PC-3 (cell line): ENCODE results near the gene FKBP10. TPM values are rescaled to one million over a fixed set of nuclear protein-coding genes. Genes with fewer than 3 reads are reported as not detected.

Source experiments
- ATAC-seq: fragments of 200-7000 bp; cut with Tn5 transposase; 2 replicates; pipeline ENCODE4 v1.9.1; 2020; ENCODE audit warnings: mild to moderate bottlenecking, moderate library complexity
- BruUV-seq: library from RNA; stranded (reverse); fragments of 400-500 nt; replicated peaks from 2 replicates; lab custom pipeline; 2021; lab: Mats Ljungman, UMichigan
- CTCF ChIA-PET: fragments of 300-600 bp; sonication (Branson Sonifier 250); formaldehyde crosslinking; loops from one replicate; lab custom pipeline; 2022; ENCODE audit warnings: antibody characterized with exemption; lab: Charles Lee
- POLR2A ChIA-PET: fragments of 300-600 bp; sonication (Branson Sonifier 250); formaldehyde crosslinking; loops from one replicate; lab custom pipeline; 2022; ENCODE audit warnings: antibody characterized with exemption; ENCODE audit not compliant: unreplicated experiment; lab: Charles Lee
- DNase-seq: peaks from one replicate; pipeline ENCODE4 v3.0.0-alpha.2; 2015
- H2AFZ ChIP-seq: fragments of 300-600 bp; sonication (generic); 2 replicates; pipeline ENCODE4 v1.6.0; 2016; ENCODE audit warnings: antibody characterized with exemption, low read length
- H3F3A ChIP-seq: fragments of 300-600 bp; sonication (generic); one replicate; pipeline ENCODE4 v1.6.0; 2017; ENCODE audit warnings: antibody characterized with exemption, low read length, control low read depth, mild to moderate bottlenecking; ENCODE audit not compliant: unreplicated experiment
- H3K27ac ChIP-seq: fragments of 300-600 bp; sonication (generic); 2 replicates; pipeline ENCODE4 v1.5.1; 2016; ENCODE audit warnings: mild to moderate bottlenecking, low read length
- H3K27me3 ChIP-seq: fragments of 300-600 bp; sonication (generic); 2 replicates; pipeline ENCODE4 v1.6.1; 2016; ENCODE audit warnings: low read length, mixed read lengths
- H3K36me3 ChIP-seq: fragments of 300-600 bp; sonication (generic); 2 replicates; pipeline ENCODE4 v1.6.1; 2016; ENCODE audit warnings: low read depth, mixed run types, low read length, mixed read lengths
- H3K4me1 ChIP-seq: fragments of 300-600 bp; sonication (generic); 2 replicates; pipeline ENCODE4 v1.5.1; 2016; ENCODE audit warnings: low read length; ENCODE audit not compliant: insufficient read depth
- H3K4me2 ChIP-seq: fragments of 300-600 bp; sonication (generic); 2 replicates; pipeline ENCODE4 v1.6.0; 2016; ENCODE audit warnings: low read length
- H3K4me3 ChIP-seq: fragments of 300-600 bp; sonication (generic); 2 replicates; pipeline ENCODE4 v1.5.1; 2016; ENCODE audit warnings: mild to moderate bottlenecking, low read length, mixed read lengths
- H3K79me2 ChIP-seq: fragments of 300-600 bp; sonication (generic); 2 replicates; pipeline ENCODE4 v1.6.1; 2017; ENCODE audit warnings: low read length, mixed read lengths
- H3K9ac ChIP-seq: fragments of 300-600 bp; sonication (generic); 2 replicates; pipeline ENCODE4 v1.6.0; 2016; ENCODE audit warnings: mild to moderate bottlenecking, low read length
- H3K9me2 ChIP-seq: fragments of 300-600 bp; sonication (generic); replicated peaks from 2 replicates; pipeline ENCODE4 v1.6.1; 2016; ENCODE audit warnings: mixed run types, low read length, mixed read lengths
- H3K9me3 ChIP-seq: fragments of 300-600 bp; sonication (generic); 2 replicates; pipeline ENCODE4 v1.6.1; 2016; ENCODE audit warnings: low read length, mixed read lengths
- H4K20me1 ChIP-seq: fragments of 300-600 bp; sonication (generic); 2 replicates; pipeline ENCODE4 v1.6.1; 2016; ENCODE audit warnings: low read length, mixed read lengths
- EZH2 ChIP-seq: fragments of 300-600 bp; sonication (generic); IDR thresholded peaks from one replicate; pipeline ENCODE4 v1.6.1; 2017; ENCODE audit warnings: antibody characterized with exemption, mild to moderate bottlenecking, low read length; ENCODE audit not compliant: unreplicated experiment
- EZH2phosphoT487 ChIP-seq: fragments of 300-600 bp; sonication (generic); IDR thresholded peaks from 2 replicates; pipeline ENCODE4 v1.6.1; 2018; ENCODE audit warnings: mild to moderate bottlenecking, antibody characterized with exemption, low read length, borderline replicate concordance
- intact Hi-C: fragments of 100-400 bp; cut with micrococcal nuclease; formaldehyde crosslinking; loops from 2 replicates; pipeline ENCODE4 v1.9.0; 2023
- total RNA-seq: library from RNA; depleted of rRNA; stranded (reverse); fragments of >200 nt; gene quantifications from 2 replicates; pipeline ENCODE4 v1.2.3, GENCODE V29; 2014
- TF ChIP-seq, protein P1 (sequence below): fragments of 300-600 bp; sonication (generic); conservative IDR thresholded peaks from 2 replicates; pipeline ENCODE4 v1.5.1; 2017; ENCODE audit warnings: antibody characterized with exemption, low read depth, mild to moderate bottlenecking, low read length

Gene FKBP10
- total RNA-seq, 1 experiment from 2014 or later: 63.4 TPM

GRCh38 chr17:41786227-41787020 is 26.4 kb upstream of the FKBP10 start, which contains the start of gene JUP:
TSS of gene JUP (minus strand) at chr17:41786711. CDS start at chr17:41771854, 14,857 bp downstream.
- intact Hi-C loops: loop anchor here (1.0 kb wide), 1 partner anchor 14 kb away; no protein-coding TSS in a partner anchor
- Histone ChIP-seq H2AFZ (no peak within 1 kb of the TSS), H3K4me1 (peaks cover 22% of the 10 kb centered on the region)

GRCh38 chr17:41787021-41787418 is 25.8 kb upstream of the FKBP10 start:
- POLR2A ChIA-PET: interaction anchor here (0.6 to 2.0 kb wide), 6 partner anchors 9 to 99 kb away, joined by 3 to 26 read pairs (median 6); no protein-coding TSS in a partner anchor
- CTCF ChIA-PET: interaction anchor here (0.7 to 1.8 kb wide), 5 partner anchors 9 to 1834 kb away, joined by 3 to 15 read pairs (median 6); no protein-coding TSS in a partner anchor
- Histone ChIP-seq H3K4me3 (0 out of 2 replicates have a peak overlapping the region, but pooled peaks have one; percentile 18), H3K9ac (0 out of 2 replicates have a peak overlapping the region, but pooled peaks have one; percentile 32), H3K4me1 (peaks cover 23% of the 10 kb centered on the region), H3K27ac (peak overlapping the region; percentile 67), H2AFZ (no peak overlapping the region), H3K9me3 (no peaks in the 10 kb centered on the region), H3K79me2 (peaks cover 42% of the 10 kb centered on the region), H4K20me1 (peaks cover 32% of the 10 kb centered on the region), H3K36me3 (no peaks in the 10 kb centered on the region), H3K9me2 (no peaks in the 10 kb centered on the region), H3K4me2 (peak overlapping the region; percentile 72), H3K27me3 (no peaks in the 10 kb centered on the region), H3F3A (no peaks in the 10 kb centered on the region)
- TF ChIP-seq, protein P1, sequence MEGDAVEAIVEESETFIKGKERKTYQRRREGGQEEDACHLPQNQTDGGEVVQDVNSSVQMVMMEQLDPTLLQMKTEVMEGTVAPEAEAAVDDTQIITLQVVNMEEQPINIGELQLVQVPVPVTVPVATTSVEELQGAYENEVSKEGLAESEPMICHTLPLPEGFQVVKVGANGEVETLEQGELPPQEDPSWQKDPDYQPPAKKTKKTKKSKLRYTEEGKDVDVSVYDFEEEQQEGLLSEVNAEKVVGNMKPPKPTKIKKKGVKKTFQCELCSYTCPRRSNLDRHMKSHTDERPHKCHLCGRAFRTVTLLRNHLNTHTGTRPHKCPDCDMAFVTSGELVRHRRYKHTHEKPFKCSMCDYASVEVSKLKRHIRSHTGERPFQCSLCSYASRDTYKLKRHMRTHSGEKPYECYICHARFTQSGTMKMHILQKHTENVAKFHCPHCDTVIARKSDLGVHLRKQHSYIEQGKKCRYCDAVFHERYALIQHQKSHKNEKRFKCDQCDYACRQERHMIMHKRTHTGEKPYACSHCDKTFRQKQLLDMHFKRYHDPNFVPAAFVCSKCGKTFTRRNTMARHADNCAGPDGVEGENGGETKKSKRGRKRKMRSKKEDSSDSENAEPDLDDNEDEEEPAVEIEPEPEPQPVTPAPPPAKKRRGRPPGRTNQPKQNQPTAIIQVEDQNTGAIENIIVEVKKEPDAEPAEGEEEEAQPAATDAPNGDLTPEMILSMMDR: no peak
- TF ChIP-seq EZH2phosphoT487 (no peak), EZH2 (no peak)
- no peak for ATAC-seq
- intact Hi-C loops: no loop called here
- no peak for DNase-seq
- no TSS peak for BruUV-seq

More at GRCh38 chr17:41786227-41787020, 26.4 kb upstream of the FKBP10 start, which contains the start of gene JUP:
- DNase-seq (peak; percentile 98), ATAC-seq (peak; percentile 97)
- Histone ChIP-seq H3K4me3 (peak within 1 kb of the TSS; percentile 88), H3K36me3 (no peaks in the 10 kb centered on the region; the same call in 1 of the 2 replicates), H3K9ac (peak within 1 kb of the TSS; percentile 90), H3K9me2 (no peaks in the 10 kb centered on the region), H3K27me3 (no peaks in the 10 kb centered on the region), H3F3A (no peaks in the 10 kb centered on the region), H3K27ac (peak within 1 kb of the TSS; percentile 88), H4K20me1 (peaks cover 38% of the 10 kb centered on the region), H3K79me2 (peaks cover 48% of the 10 kb centered on the region), H3K9me3 (no peaks in the 10 kb centered on the region), H3K4me2 (peak within 1 kb of the TSS; percentile 94)
- CTCF ChIA-PET: interaction anchor here (0.7 to 1.8 kb wide), 5 partner anchors 8 to 1834 kb away, joined by 3 to 15 read pairs (median 6); no protein-coding TSS in a partner anchor
- no TSS peak for BruUV-seq
- POLR2A ChIA-PET: interaction anchor here (0.6 to 2.0 kb wide), 8 partner anchors 9 to 207 kb away, joined by 3 to 26 read pairs (median 4); no protein-coding TSS in a partner anchor
- TF ChIP-seq, protein P1: peak; percentile 60
- TF ChIP-seq EZH2: no peak
